Epidermal melanocyte (primary cell): ENCODE measurements around the gene C19orf18.

Experiments used
- DNase-seq: peaks from one replicate; pipeline ENCODE4 v3.0.0; 2011; ENCODE audit warnings: low spot score; ENCODE audit not compliant: insufficient read length

Gene C19orf18

DNA sequence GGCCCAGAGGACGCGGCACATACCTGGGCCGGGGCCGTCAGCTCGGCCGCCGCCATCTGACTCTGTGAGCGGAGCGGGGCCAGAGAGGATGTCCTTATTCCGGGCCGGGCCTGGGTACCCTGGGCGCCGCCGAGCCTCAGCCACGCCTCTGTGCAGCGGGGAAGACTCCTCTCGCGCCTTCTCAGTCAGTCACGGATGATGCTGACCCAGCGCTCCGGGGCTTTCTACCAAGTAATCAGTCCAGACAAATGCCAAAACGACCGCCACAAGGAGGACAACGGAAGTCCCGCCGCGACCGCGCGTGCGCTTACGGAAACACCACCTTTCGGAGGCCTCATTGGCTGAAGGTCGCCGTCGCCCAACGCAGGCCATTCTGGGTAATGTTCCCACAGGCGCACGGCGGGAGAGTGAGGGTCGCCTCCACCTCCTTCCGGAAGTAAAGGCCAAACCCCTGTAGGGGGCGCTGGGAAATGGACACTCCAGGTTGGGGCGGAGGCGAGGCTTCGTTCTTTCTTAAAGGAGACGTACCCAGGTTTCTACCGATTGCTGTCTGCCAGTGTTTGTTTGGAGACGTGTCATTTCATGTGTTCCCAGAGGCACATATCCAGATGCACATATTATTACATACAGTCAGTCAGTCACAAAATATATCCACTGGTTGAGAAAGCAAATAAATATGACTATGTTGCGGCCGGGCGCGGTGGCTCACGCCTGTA, 26.8 kb downstream of the C19orf18 start, which contains the start of gene ZNF256:
TSS of gene ZNF256 (minus strand) at position 288 of the 716 bp plus-strand sequence. CDS start at position 56, 232 bp downstream.
- DNase-seq = peak; percentile 83

DNA sequence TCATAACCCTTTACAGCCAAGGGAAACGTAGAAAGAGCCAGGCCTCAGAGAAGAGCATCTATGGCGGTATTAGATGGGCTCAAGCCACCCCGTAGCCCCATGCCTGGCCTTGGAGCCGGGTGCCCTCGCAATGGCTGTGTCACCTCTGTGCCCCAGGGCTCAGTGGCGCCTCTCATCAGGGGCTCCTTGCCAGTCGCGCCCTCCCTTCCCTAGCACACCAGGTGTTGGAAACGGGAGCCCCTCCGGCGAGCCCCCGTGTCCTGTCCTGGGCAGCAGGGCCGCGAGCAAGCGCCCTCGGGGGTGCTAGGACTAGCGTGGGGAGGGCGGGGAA, 27.3 kb downstream of the C19orf18 start:
- DNase-seq = no peak

DNA sequence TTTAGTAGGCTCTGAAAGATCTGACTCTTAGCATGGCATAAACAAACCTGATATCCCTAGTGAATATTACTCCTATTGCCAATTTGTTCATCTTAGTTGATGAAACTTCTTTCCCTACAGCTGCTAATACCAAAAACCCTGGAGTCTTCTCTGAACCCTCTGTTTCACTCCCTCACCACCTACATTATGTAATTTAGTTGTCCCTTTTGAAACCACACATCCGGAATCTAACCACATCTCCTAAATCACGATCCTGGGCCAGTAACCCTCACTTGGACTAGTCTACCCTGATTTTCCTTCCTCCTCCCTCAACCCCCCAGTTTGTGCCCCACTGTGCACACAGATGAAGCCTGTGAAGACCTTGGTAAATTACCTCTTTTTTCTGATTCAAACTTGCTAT, 28.0 kb downstream of the C19orf18 start:
- DNase-seq = no peak

DNA sequence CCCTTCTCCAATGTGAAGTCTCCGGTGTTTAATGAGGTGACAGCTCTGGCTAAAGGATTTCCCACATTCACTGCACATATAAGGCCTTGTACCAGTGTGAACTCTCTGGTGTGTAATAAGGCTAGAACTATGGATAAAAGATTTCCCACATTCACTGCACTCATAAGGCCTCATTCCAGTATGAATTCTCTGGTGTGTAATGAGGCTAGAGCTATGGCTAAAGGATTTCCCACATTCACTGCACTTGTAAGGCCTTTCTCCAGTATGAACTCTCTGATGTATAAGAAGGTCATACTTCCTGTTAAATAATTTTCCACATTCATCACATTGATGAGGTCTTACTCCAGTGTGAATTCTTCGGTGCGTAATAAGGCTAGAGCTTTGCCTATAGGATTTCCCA, 32.7 kb downstream of the C19orf18 start:
- DNase-seq = no peak

DNA sequence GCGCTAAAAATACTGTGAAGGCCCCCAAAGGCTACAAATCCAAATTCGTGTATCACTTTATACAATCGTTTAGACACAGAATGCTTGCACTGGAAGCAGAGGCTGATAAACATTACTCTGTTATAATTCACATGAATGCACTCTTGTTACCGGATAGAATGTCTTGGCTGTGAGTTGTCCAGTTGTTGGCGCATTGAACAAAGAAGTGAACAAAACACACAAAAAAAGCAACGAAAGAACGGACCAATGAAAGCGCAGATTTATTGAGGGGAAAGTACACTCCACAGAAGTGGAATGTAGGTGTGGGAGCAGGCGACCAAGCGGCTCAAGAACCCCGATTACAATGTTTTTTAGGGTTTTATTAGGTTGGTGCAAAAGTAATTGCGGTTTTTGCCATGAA, 38.6 kb downstream of the C19orf18 start:
- no peak for DNase-seq

DNA sequence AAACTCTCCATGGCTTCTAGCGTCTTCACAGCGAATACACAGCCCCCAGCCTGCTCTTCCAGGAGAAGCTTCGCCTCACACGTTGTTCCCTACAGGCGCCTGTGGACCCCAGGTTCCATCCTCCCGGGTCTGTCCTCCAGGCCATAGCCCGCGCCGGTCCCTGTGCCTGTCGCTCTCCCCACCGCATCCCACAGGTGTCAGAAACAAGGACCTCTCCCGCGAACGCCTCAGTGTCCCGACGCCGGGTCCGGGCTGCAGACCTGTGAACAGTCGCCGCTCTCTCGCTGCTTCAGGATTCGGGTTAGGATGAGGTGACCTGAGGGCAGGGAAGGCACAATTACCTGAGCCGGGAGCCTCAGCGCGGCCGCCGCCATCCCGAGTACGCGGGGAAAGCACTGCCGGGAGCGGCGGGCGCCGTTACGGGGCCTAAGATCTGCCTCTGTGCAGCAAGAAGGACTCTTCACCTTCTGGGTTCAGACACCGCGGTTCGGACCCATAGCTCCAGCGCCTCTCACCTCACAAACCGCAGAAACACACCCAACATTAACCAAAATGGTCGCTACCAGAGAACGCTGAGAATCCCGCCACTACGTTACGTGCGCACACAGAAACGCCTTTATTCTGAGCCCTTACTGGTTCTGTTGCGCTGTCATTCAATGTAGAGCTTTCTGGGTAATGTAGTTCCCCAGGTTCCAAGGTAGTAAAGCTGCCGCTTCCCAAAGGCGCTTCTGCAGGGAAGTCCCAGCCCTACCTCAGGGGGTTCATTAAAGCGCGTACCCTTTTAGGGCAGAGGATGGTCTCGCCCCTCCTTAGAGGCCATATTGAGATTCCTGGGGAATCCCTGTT, 39.3 kb downstream of the C19orf18 start, which contains the start of gene ZNF418:
TSS of gene ZNF418 (minus strand) at position 583 of the 846 bp plus-strand sequence. CDS start 1,580 bp downstream, outside the sequence.
- DNase-seq = peak; percentile 50

DNA sequence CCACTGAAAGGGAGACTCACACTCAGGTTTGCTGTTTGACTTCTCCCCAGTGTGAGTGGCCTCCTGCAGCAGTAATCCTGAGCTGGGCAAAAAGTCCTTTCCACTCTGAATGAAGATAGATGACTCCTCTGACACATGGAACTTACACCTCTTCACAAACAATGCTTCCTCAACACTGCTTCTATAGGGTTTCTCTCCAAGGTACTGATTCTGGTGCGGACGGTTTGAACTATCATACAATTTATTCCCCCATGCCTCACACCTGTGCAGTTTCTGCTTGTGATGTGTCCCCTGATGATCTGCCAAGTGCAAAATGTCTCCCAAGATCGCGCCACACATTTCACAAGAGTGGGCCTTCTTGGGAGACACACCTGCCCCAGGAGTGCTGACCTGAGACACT, 46.7 kb downstream of the C19orf18 start:
- DNase-seq = no peak

DNA sequence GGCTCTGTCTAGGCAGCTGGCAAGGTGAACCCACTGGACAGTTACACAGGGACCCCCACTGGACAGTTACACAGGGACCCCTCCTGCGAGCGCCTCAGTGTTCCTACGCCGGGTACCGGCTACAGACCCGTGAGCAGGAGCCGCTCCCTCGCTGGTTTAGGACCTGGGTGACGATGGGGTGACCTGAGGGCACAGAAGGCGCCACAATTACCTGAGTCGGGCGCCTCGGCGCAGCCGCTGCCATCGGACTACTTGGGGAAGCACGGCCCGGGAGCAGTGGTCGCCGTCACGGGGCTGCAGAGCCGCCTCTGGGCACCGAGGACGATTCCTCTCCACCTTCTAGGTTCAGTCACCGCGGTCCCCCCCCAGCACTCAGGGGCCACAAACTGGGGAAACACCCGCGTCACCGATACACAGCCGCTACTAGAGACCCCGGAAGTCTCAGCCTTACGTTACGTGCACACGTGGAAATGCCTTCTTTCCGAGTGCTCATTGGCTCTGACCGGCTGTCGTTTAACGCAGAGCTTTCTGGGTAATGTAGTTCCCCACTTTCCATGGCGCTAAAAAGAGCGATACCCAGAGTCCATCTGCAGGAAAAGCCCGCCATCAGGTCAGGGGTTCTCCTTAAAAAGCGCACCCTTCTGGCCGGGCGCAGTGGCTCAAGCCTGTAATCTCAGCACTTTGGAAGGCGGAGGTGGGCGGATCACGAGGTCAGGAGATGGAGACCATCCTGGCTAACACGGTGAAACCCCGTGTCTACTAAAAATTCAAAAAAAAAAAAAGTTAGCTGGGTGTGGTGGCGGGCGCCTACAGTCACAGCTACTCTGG, 58.0 kb downstream of the C19orf18 start, which contains the start of gene ZNF417:
TSS of gene ZNF417 (minus strand) at position 425 of the 828 bp plus-strand sequence. CDS start at position 244, 181 bp downstream.
- DNase-seq = peak; percentile 95

DNA sequence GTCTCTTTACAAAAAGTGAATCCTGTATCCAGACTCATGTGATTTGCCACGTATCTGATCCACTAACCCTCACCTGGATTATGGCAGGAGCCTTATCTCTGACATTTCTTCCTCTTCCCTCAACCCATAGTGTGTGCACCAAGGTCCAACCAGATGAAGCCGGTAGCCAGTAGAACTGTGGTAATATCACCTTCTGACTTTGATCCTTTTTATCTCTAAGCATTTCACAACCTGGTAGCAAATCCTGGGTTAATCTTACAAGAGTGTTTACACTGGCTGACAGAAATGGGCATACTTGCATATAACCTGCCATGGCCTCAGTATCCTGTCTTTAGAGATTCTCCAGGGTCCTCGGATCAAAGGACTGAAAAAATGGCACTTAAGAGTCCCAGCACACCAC, 59.8 kb downstream of the C19orf18 start:
- no peak for DNase-seq
